ENCODE measurements around the gene CNPY2. TPM values are rescaled to one million over a fixed set of nuclear protein-coding genes. Genes with fewer than 3 reads are reported as not detected.
A peak's percentile ranks its signal among the peaks of the same experiment; 100 is the strongest.

Gene CNPY2
- total and polyA plus RNA-seq, 2 of the 13 experiments (the other 11 are each of a cell fraction or from before 2014, with no cell fraction given) = 285 to 356 TPM

DNA sequence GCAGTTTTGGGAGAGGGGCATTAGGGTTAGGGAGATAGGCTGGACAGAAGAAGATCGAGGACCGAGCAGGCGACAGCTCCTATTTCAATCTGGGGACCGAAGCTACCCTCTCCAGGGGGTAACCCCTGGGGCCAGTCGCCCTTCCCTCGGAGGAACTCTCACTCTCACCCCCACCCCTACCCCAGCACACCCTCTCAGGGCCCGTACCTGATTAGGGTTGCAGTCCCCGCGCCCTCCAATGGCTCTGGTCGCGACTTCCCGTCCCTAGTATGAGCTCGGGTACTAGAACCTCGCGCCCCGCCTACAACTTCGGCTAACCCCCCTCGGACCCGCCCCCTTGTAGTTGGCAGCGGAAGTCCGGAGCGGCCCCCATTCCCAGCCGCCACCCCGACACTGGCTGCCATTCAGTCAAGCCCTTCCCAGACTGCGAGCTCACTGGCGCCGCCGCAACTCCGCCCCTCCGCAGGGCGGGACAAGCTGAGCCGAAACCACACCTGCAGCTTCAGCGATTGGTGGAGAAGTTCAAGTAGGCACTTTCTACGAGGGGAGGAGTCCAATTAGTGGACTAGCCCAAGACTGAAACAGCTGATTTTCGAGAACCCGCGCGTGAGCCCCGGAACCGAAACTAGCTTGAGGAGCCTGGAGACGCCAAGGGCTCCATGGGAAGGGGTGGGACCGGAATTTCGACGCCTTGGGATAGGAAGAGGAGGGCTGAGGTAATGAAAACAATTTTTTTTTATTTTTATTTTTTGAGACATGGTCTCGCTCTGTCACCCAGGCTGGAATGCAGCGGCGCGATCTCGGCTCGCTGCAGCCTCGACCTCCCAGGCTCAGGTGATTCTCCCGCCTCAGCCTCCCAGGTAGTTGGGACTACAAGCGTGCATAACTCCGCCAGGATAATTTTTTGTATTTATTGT lies 44.3 kb upstream of the CNPY2 start, which contains the start of gene STAT2 (continued):
- 0 out of 2 replicates have a peak, but pooled peaks have one; percentile 30 for TF ChIP-seq SMYD3 (CRISPR knock-in tag; IDR thresholded peaks at IDR 0.05)
- no peak for TF ChIP-seq ESRRA (CRISPR knock-in tag; IDR thresholded peaks at IDR 0.05; ENCODE audit: low read depth)
- TF ChIP-seq ZBTB8A (CRISPR knock-in tag; IDR thresholded peaks at IDR 0.05; ENCODE audit: borderline replicate concordance, low read depth) = no peak
- TF ChIP-seq ZSCAN30 (CRISPR knock-in tag; IDR thresholded peaks at IDR 0.05) = no peak
- no peak; the same call in 1 of the 2 replicates for TF ChIP-seq ZNF644 (CRISPR knock-in tag; IDR thresholded peaks at IDR 0.05; ENCODE audit: low read depth)
- peak; percentile 90 for TF ChIP-seq TGIF2 (CRISPR knock-in tag; IDR thresholded peaks at IDR 0.05)
- TF ChIP-seq ZNF350 (CRISPR knock-in tag; IDR thresholded peaks at IDR 0.05; ENCODE audit: borderline replicate concordance, low read depth) = peak; percentile 89; the same call in 1 of the 2 replicates
- peak; percentile 59; the same call in 1 of the 2 replicates for TF ChIP-seq DR1 (CRISPR knock-in tag; IDR thresholded peaks at IDR 0.05)
- TF ChIP-seq, protein P1, sequence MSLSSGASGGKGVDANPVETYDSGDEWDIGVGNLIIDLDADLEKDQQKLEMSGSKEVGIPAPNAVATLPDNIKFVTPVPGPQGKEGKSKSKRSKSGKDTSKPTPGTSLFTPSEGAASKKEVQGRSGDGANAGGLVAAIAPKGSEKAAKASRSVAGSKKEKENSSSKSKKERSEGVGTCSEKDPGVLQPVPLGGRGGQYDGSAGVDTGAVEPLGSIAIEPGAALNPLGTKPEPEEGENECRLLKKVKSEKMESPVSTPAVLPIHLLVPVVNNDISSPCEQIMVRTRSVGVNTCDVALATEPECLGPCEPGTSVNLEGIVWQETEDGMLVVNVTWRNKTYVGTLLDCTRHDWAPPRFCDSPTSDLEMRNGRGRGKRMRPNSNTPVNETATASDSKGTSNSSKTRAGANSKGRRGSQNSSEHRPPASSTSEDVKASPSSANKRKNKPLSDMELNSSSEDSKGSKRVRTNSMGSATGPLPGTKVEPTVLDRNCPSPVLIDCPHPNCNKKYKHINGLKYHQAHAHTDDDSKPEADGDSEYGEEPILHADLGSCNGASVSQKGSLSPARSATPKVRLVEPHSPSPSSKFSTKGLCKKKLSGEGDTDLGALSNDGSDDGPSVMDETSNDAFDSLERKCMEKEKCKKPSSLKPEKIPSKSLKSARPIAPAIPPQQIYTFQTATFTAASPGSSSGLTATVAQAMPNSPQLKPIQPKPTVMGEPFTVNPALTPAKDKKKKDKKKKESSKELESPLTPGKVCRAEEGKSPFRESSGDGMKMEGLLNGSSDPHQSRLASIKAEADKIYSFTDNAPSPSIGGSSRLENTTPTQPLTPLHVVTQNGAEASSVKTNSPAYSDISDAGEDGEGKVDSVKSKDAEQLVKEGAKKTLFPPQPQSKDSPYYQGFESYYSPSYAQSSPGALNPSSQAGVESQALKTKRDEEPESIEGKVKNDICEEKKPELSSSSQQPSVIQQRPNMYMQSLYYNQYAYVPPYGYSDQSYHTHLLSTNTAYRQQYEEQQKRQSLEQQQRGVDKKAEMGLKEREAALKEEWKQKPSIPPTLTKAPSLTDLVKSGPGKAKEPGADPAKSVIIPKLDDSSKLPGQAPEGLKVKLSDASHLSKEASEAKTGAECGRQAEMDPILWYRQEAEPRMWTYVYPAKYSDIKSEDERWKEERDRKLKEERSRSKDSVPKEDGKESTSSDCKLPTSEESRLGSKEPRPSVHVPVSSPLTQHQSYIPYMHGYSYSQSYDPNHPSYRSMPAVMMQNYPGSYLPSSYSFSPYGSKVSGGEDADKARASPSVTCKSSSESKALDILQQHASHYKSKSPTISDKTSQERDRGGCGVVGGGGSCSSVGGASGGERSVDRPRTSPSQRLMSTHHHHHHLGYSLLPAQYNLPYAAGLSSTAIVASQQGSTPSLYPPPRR (CRISPR knock-in tag; IDR thresholded peaks at IDR 0.05; ENCODE audit: borderline replicate concordance) = peak; percentile 29; the same call in 1 of the 2 replicates
- TF ChIP-seq, protein P2, sequence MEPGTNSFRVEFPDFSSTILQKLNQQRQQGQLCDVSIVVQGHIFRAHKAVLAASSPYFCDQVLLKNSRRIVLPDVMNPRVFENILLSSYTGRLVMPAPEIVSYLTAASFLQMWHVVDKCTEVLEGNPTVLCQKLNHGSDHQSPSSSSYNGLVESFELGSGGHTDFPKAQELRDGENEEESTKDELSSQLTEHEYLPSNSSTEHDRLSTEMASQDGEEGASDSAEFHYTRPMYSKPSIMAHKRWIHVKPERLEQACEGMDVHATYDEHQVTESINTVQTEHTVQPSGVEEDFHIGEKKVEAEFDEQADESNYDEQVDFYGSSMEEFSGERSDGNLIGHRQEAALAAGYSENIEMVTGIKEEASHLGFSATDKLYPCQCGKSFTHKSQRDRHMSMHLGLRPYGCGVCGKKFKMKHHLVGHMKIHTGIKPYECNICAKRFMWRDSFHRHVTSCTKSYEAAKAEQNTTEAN (CRISPR knock-in tag; conservative IDR thresholded peaks at IDR 0.05) = peak; percentile 30; the same call in 1 of the 2 replicates
- TF ChIP-seq POLR2G (IDR thresholded peaks at IDR 0.05; ENCODE audit: low read depth, low read length) = peak; percentile 75
- no peak for TF ChIP-seq SRSF9 (IDR thresholded peaks at IDR 0.05; ENCODE audit: borderline replicate concordance, insufficient read depth, low read depth, low read length, poor library complexity, severe bottlenecking)
- TF ChIP-seq KDM6A (CRISPR knock-in tag; IDR thresholded peaks at IDR 0.05; ENCODE audit: low read depth) = no peak
- TF ChIP-seq TAF15 (IDR thresholded peaks at IDR 0.05; ENCODE audit: low read depth, low read length, poor library complexity, severe bottlenecking) = no peak
- TF ChIP-seq, protein P3, sequence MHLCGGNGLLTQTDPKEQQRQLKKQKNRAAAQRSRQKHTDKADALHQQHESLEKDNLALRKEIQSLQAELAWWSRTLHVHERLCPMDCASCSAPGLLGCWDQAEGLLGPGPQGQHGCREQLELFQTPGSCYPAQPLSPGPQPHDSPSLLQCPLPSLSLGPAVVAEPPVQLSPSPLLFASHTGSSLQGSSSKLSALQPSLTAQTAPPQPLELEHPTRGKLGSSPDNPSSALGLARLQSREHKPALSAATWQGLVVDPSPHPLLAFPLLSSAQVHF (CRISPR knock-in tag; IDR thresholded peaks at IDR 0.05) = no peak
- TF ChIP-seq, protein P4, sequence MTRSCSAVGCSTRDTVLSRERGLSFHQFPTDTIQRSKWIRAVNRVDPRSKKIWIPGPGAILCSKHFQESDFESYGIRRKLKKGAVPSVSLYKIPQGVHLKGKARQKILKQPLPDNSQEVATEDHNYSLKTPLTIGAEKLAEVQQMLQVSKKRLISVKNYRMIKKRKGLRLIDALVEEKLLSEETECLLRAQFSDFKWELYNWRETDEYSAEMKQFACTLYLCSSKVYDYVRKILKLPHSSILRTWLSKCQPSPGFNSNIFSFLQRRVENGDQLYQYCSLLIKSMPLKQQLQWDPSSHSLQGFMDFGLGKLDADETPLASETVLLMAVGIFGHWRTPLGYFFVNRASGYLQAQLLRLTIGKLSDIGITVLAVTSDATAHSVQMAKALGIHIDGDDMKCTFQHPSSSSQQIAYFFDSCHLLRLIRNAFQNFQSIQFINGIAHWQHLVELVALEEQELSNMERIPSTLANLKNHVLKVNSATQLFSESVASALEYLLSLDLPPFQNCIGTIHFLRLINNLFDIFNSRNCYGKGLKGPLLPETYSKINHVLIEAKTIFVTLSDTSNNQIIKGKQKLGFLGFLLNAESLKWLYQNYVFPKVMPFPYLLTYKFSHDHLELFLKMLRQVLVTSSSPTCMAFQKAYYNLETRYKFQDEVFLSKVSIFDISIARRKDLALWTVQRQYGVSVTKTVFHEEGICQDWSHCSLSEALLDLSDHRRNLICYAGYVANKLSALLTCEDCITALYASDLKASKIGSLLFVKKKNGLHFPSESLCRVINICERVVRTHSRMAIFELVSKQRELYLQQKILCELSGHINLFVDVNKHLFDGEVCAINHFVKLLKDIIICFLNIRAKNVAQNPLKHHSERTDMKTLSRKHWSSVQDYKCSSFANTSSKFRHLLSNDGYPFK (CRISPR knock-in tag; IDR thresholded peaks at IDR 0.05; ENCODE audit: borderline replicate concordance) = peak; percentile 51; the same call in 1 of the 2 replicates
- TF ChIP-seq, protein P5, sequence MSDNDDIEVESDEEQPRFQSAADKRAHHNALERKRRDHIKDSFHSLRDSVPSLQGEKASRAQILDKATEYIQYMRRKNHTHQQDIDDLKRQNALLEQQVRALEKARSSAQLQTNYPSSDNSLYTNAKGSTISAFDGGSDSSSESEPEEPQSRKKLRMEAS (IDR thresholded peaks at IDR 0.05) = peak; percentile 86
- no peak for TF ChIP-seq ELF4 (CRISPR knock-in tag; IDR thresholded peaks at IDR 0.05; ENCODE audit: borderline replicate concordance)

All from HepG2 (cell line).